AG09309 (cell line): ENCODE data around the gene PEAR1.

Experiments used
- DNase-seq: peaks from one replicate; pipeline ENCODE4 v3.0.0-alpha.2; 2010; ENCODE audit warnings: low read depth
- H3K4me3 ChIP-seq: 2 replicates; pipeline ENCODE4 v1.5.1; 2011; ENCODE audit warnings: mild to moderate bottlenecking, low read depth, low read length, moderate library complexity; ENCODE audit not compliant: control insufficient read depth
- TF ChIP-seq, protein P1 (sequence below): IDR thresholded peaks from 2 replicates; pipeline ENCODE4 v1.5.1; 2011; ENCODE audit warnings: mild to moderate bottlenecking, low read depth, low read length, inconsistent platforms; ENCODE audit not compliant: insufficient read depth, control insufficient read depth; ENCODE audit errors: missing control alignments

PEAR1 gene

DNA sequence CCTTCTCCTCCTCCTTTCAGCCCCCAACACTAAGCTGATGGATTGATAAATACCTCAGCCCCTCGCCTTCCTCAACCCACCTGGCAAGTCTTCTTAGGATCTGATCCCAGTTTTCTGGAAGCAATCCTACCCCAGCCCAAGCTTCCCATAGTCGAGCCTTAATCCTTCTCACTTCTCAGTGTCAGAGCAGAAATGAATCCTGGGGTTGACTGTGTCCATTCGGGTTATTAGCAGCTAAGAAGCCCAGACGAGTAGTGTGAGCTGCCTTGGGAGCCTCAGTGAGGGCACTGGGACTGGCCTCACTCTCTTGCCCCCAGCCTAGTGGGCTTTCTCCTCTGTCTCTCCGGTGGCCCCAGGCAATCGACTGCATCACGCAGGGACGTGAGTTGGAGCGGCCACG lies 12.4 kb upstream of the PEAR1 start:
- TF ChIP-seq, protein P1, sequence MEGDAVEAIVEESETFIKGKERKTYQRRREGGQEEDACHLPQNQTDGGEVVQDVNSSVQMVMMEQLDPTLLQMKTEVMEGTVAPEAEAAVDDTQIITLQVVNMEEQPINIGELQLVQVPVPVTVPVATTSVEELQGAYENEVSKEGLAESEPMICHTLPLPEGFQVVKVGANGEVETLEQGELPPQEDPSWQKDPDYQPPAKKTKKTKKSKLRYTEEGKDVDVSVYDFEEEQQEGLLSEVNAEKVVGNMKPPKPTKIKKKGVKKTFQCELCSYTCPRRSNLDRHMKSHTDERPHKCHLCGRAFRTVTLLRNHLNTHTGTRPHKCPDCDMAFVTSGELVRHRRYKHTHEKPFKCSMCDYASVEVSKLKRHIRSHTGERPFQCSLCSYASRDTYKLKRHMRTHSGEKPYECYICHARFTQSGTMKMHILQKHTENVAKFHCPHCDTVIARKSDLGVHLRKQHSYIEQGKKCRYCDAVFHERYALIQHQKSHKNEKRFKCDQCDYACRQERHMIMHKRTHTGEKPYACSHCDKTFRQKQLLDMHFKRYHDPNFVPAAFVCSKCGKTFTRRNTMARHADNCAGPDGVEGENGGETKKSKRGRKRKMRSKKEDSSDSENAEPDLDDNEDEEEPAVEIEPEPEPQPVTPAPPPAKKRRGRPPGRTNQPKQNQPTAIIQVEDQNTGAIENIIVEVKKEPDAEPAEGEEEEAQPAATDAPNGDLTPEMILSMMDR = no peak
- no peak for DNase-seq
- no peak overlapping the region for H3K4me3 ChIP-seq

DNA sequence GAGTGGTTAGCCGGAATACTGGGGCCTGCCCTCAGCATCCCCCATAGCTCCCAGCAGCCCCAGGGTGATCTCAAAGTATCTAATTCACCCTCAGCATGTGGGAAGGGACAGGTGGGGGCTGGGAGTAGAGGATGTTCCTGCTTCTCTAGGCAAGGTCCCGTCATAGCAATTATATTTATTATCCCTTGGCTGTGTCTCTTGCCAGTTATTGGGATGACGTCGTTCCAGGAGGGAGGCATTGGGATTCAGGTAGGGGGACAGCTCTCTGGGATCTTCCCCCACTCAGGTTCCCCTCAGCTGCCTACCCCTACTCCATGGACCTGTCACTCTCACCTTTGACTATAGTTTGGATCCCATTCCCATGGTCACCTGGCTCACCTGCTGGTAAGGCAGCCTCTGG lies 11.9 kb upstream of the PEAR1 start:
- TF ChIP-seq, protein P1 = no peak
- no peak overlapping the region for H3K4me3 ChIP-seq
- no peak for DNase-seq

DNA sequence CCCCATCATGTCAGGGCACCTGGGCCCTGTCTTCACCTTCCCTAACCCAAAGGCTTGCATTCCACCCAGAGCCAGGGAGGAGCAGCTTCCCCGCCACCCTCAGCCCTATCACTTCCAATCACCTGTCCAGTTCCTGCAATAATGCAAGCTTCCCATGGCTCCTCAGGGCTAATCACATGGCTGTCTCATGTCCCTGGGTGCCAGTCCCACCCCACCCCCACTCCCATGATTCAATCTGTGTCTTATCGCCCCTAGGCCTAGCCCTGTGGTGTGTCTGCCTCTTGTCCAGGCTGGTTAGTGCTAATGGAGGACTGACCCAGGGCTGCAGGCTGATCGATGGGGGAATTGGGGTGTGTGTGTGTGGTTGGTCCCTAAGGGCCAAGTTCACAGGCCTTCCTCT lies 11.0 kb upstream of the PEAR1 start:
- DNase-seq = no peak
- H3K4me3 ChIP-seq = no peak overlapping the region
- TF ChIP-seq, protein P1 = no peak

DNA sequence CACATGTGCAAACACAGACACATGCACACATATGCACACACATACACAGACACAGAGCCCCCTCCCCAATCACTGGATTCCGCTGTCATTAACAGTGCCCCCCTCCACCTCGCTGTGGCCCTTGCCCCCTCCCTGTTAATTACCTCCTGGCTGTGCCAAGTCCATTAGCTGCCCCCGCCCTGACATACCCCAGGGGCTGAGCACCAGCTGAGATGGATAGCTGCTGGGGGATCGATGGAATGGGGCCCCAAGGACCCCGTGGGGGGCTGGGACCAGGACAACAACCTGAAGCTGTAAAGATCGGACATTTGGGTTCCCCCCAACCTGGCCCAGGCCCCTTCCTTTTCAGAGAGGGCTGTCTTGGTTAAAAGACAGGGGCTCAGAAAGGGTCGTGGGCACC lies 9.6 kb upstream of the PEAR1 start:
- no peak for DNase-seq
- H3K4me3 ChIP-seq = no peak overlapping the region
- TF ChIP-seq, protein P1 = no peak

DNA sequence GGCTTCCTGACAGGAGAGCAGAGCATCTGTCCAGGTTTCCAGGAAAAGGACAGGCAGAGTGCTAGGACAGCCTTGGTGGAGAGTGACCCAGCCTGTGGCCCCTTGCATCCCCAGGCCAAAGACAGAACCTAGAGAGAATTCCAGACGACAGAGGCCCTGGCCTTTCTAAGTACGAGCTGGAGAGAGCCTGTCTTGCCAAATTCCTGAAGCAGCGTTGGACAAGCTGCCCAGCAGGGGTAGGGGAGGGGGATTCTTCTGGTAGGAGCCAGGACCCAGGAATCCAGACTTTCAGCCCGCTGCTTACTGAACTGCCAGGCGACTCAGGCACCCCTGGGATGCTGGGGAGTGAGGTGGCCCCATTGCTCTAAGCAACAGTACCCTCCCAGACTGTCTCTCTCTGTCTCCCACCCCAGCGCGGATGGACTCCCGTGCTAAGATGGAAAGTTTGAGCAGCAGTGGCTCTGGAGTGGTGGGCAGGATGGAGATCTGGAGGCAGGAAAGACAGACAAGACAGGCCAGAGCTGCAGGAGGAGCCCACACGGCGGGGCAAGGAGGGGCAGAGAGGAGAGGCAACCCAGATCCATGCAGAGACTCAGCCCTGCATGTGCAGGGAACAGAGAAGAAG lies 8.8 kb upstream of the PEAR1 start:
- no peak overlapping the region for H3K4me3 ChIP-seq
- no peak for DNase-seq
- TF ChIP-seq, protein P1 = no peak

DNA sequence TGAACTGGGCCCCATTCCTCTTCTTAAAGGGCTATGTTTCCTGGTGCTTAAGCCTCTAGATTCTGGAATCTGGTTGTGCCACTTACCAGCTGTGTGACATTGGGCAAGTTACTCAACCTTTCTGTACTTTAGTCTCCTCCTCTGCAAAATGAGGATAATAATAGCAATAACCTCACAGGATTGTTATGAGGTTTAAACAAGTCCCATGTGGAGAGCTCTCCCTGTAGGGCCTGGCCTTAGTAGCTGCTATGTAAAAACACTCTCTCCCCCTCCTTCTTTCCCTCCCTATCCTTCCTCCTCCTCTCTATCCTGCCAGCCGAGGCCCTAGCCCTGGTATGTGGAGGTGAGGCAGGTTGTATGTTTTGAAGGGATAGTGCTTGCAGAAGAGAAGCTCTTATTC lies 8.2 kb upstream of the PEAR1 start:
- H3K4me3 ChIP-seq = no peak overlapping the region
- TF ChIP-seq, protein P1 = no peak
- no peak for DNase-seq
